HG02870 (cell line): ENCODE results near the gene SRGAP3.
"Not testable (repeated sequence)": the region's sequence is repeated elsewhere in the genome, so short reads cannot be mapped to it uniquely, and the experiment has no call there.

Experiments
- ATAC-seq: cut with Tn5 transposase; IDR thresholded peaks from one replicate; pipeline ENCODE4 v1.9.1; 2021; ENCODE audit warnings: mild to moderate bottlenecking, moderate library complexity; ENCODE audit not compliant: unreplicated experiment

The SRGAP3 gene

GRCh38 chr3:9249273-9250192, at the start of gene SRGAP3:
TSS of gene SRGAP3 (minus strand) at chr3:9249646. CDS start at chr3:9248951, 695 bp downstream.
- peak; percentile 100 for ATAC-seq

- ATAC-seq, result no peak
Observed at GRCh38 chr3:9298236-9298635, 48.8 kb upstream of the SRGAP3 start.

- no peak for ATAC-seq
Observed at GRCh38 chr3:9296241-9296640, 46.8 kb upstream of the SRGAP3 start.

GRCh38 chr3:9295007-9295406, 45.6 kb upstream of the SRGAP3 start:
- no peak for ATAC-seq

GRCh38 chr3:9293953-9294352, 44.5 kb upstream of the SRGAP3 start:
- ATAC-seq, result not testable (repeated sequence)

GRCh38 chr3:9293076-9293475, 43.6 kb upstream of the SRGAP3 start:
- no peak for ATAC-seq

- no peak for ATAC-seq
Observed at GRCh38 chr3:9292516-9292915, 43.1 kb upstream of the SRGAP3 start.

- ATAC-seq, result no peak
Observed at GRCh38 chr3:9291821-9292410, 42.5 kb upstream of the SRGAP3 start.

GRCh38 chr3:9290566-9290965, 41.1 kb upstream of the SRGAP3 start:
- ATAC-seq, result no peak

GRCh38 chr3:9281533-9281932, 32.1 kb upstream of the SRGAP3 start:
- not testable (repeated sequence) for ATAC-seq

- no peak for ATAC-seq
Observed at GRCh38 chr3:9280451-9281219, 31.2 kb upstream of the SRGAP3 start.

- no peak for ATAC-seq
Observed at GRCh38 chr3:9279966-9280365, 30.5 kb upstream of the SRGAP3 start.

GRCh38 chr3:9278498-9278897, 29.1 kb upstream of the SRGAP3 start:
- no peak for ATAC-seq

GRCh38 chr3:9278085-9278484, 28.6 kb upstream of the SRGAP3 start:
- no peak for ATAC-seq

- no peak for ATAC-seq
Observed at GRCh38 chr3:9276761-9277370, 27.4 kb upstream of the SRGAP3 start.

- no peak for ATAC-seq
Observed at GRCh38 chr3:9271903-9272302, 22.5 kb upstream of the SRGAP3 start.

GRCh38 chr3:9270704-9271103, 21.3 kb upstream of the SRGAP3 start:
- no peak for ATAC-seq

- no peak for ATAC-seq
Observed at GRCh38 chr3:9266716-9267115, 17.3 kb upstream of the SRGAP3 start.

GRCh38 chr3:9260305-9260704, 10.9 kb upstream of the SRGAP3 start:
- no peak for ATAC-seq

- no peak for ATAC-seq
Observed at GRCh38 chr3:9257092-9257491, 7.6 kb upstream of the SRGAP3 start.

- ATAC-seq, result no peak
Observed at GRCh38 chr3:9255976-9256375, 6.5 kb upstream of the SRGAP3 start.
